Measurements from ENCODE around the gene HAPSTR1. TPM values are rescaled to one million over a fixed set of nuclear protein-coding genes. Genes with fewer than 3 reads are reported as not detected.

HAPSTR1 gene
- polyA plus RNA-seq, 1 of the 3 experiments (the other 2 are of a cell fraction): 7.0 TPM

DNA sequence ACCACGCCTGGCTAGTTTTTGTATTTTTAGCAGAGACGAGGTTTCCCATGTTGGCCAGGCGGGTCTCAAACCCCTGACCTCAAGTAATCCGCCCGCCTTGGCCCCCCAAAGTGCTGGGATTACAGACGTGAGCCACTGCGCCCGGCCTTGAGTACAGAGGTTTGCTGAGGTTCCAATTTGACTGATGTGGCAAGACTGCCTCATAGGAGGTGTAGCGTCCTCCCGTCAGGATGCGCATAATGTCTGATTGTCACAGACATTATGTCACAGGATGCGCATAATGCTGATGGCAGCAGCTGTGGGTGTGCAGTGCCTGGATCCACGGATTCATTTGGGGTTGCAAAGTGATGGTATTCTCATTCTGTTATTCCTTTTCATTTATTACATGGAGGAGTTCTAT, 45.2 kb downstream of the HAPSTR1 start:
- no peak overlapping the region for H3K27ac ChIP-seq (ENCODE audit: low read depth in 2 of 2, low read length in 1 of 2)
- no peak overlapping the region for H3K9ac ChIP-seq
- no peak overlapping the region for H2AFZ ChIP-seq (ENCODE audit: low read depth)
- ChIA-PET POLR2A (no interaction called here), CTCF (interaction anchor here (2.6 to 3.6 kb wide), 2 partner anchors 13 to 35 kb away, joined by 17 to 30 read pairs; no protein-coding TSS in a partner anchor)
- peaks cover 19% of the 10 kb centered on the region for H4K20me1 ChIP-seq (ENCODE audit: insufficient read depth)
- TF ChIP-seq NFIC (IDR thresholded peaks at IDR 0.05; ENCODE audit: borderline replicate concordance): no peak
- no peak for TF ChIP-seq SIN3A (IDR thresholded peaks at IDR 0.05; ENCODE audit: borderline replicate concordance, low read depth, low read length)
- no peak for TF ChIP-seq JUND (IDR thresholded peaks at IDR 0.05)
- H3K4me2 ChIP-seq: no peak overlapping the region
- peaks cover 0 to 5% of the 10 kb centered on the region in 2 experiments for H3K36me3 ChIP-seq (replicated peaks in 1 of 2; ENCODE audit: control insufficient read depth in 1 of 2, insufficient read depth in 2 of 2, low read length in 1 of 2)
- H3K27me3 ChIP-seq (ENCODE audit: insufficient read depth): no peaks in the 10 kb centered on the region
- H3K4me3 ChIP-seq (ENCODE audit: low read depth in 2 of 2, low read length in 1 of 2): no peak overlapping the region
- DNase-seq: no peak
- H3F3A ChIP-seq (replicated peaks; ENCODE audit: insufficient read depth): no peaks in the 10 kb centered on the region
- WGBS (ENCODE audit: low lambda C conversion rate): 96% methylated on average over 12 of the region's 13 CpGs
- H3K79me2 ChIP-seq (ENCODE audit: insufficient read depth): peaks cover 14% of the 10 kb centered on the region; the same call in 1 of the 2 replicates
- H3K9me2 ChIP-seq: no peaks in the 10 kb centered on the region
- H3K4me1 ChIP-seq (ENCODE audit: control insufficient read depth in 1 of 2, insufficient read depth in 2 of 2, low read depth in 1 of 2, low read length in 1 of 2): peaks cover 0 to 10% of the 10 kb centered on the region in 2 experiments; a peak in 2 of 4 replicates
- H3K9me3 ChIP-seq: no peaks in the 10 kb centered on the region

DNA sequence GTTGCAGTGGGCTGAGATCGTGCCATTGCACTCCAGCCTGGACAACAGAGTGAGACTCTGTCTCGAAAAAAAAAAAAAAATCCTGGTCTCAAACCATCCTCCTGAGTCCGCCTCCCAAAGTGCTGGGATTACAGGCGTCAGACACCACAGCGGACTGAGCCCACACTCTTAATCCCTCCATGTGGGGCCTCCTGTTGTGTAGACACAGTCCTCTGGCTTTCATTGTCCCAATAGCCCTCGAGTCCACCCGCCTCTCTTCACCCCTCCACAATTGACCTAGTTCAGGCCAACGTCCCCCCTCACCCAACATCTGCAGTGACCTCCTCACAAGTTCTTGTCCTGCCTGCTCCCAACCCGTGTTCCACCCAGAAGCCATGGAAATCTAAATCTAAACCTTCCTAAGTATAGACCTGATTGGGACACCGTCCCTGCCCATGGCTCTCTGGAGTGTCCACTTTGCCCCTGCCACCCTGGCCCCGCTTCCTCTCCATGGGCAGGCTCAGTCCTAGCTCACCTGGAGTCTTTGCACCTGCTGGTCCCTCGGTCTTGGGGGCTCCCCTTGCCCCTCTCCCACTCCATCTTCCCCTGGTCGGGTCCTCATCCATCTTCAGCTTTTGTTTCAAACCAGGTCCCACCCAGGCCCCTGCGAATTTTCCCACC, 46.7 kb downstream of the HAPSTR1 start:
- Histone ChIP-seq H3K9ac (no peak overlapping the region), H3K36me3 (replicated peaks in 1 of 2; ENCODE audit: control insufficient read depth in 1 of 2, insufficient read depth in 2 of 2, low read length in 1 of 2) (peaks cover 0 to 5% of the 10 kb centered on the region in 2 experiments), H3K4me3 (ENCODE audit: low read depth in 2 of 2, low read length in 1 of 2) (no peak overlapping the region), H3K27ac (ENCODE audit: low read depth in 2 of 2, low read length in 1 of 2) (no peak overlapping the region), H2AFZ (ENCODE audit: low read depth) (no peak overlapping the region), H3K4me2 (no peak overlapping the region), H3K27me3 (ENCODE audit: insufficient read depth) (no peaks in the 10 kb centered on the region), H4K20me1 (ENCODE audit: insufficient read depth) (peaks cover 19% of the 10 kb centered on the region), H3F3A (replicated peaks; ENCODE audit: insufficient read depth) (no peaks in the 10 kb centered on the region), H3K79me2 (ENCODE audit: insufficient read depth) (peaks cover 4% of the 10 kb centered on the region; the same call in 1 of the 2 replicates), H3K4me1 (ENCODE audit: control insufficient read depth in 1 of 2, insufficient read depth in 2 of 2, low read depth in 1 of 2, low read length in 1 of 2) (peaks cover 0 to 10% of the 10 kb centered on the region in 2 experiments; a peak in 2 of 4 replicates), H3K9me3 (no peaks in the 10 kb centered on the region), H3K9me2 (no peaks in the 10 kb centered on the region)
- ChIA-PET POLR2A (no interaction called here), CTCF (interaction anchor here (0.7 to 3.6 kb wide), 36 partner anchors 8 to 1048 kb away, joined by 3 to 30 read pairs (median 4); partner anchors contain the start of genes GRIN2A and HAPSTR1)
- WGBS (ENCODE audit: low lambda C conversion rate): 80% methylated on average over 14 of the region's 14 CpGs
- TF ChIP-seq, protein P1, sequence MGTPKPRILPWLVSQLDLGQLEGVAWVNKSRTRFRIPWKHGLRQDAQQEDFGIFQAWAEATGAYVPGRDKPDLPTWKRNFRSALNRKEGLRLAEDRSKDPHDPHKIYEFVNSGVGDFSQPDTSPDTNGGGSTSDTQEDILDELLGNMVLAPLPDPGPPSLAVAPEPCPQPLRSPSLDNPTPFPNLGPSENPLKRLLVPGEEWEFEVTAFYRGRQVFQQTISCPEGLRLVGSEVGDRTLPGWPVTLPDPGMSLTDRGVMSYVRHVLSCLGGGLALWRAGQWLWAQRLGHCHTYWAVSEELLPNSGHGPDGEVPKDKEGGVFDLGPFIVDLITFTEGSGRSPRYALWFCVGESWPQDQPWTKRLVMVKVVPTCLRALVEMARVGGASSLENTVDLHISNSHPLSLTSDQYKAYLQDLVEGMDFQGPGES (IDR thresholded peaks at IDR 0.05; ENCODE audit: low read depth, low read length): no peak
- TF ChIP-seq, protein P2, sequence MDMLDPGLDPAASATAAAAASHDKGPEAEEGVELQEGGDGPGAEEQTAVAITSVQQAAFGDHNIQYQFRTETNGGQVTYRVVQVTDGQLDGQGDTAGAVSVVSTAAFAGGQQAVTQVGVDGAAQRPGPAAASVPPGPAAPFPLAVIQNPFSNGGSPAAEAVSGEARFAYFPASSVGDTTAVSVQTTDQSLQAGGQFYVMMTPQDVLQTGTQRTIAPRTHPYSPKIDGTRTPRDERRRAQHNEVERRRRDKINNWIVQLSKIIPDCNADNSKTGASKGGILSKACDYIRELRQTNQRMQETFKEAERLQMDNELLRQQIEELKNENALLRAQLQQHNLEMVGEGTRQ (IDR thresholded peaks at IDR 0.05; ENCODE audit: borderline replicate concordance, low read depth, low read length): no peak
- TF ChIP-seq, protein P3, sequence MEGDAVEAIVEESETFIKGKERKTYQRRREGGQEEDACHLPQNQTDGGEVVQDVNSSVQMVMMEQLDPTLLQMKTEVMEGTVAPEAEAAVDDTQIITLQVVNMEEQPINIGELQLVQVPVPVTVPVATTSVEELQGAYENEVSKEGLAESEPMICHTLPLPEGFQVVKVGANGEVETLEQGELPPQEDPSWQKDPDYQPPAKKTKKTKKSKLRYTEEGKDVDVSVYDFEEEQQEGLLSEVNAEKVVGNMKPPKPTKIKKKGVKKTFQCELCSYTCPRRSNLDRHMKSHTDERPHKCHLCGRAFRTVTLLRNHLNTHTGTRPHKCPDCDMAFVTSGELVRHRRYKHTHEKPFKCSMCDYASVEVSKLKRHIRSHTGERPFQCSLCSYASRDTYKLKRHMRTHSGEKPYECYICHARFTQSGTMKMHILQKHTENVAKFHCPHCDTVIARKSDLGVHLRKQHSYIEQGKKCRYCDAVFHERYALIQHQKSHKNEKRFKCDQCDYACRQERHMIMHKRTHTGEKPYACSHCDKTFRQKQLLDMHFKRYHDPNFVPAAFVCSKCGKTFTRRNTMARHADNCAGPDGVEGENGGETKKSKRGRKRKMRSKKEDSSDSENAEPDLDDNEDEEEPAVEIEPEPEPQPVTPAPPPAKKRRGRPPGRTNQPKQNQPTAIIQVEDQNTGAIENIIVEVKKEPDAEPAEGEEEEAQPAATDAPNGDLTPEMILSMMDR (IDR thresholded peaks at IDR 0.05): no peak
- TF ChIP-seq FOXJ3 (CRISPR knock-in tag; IDR thresholded peaks at IDR 0.05): no peak
- no peak for TF ChIP-seq RAD21 (IDR thresholded peaks at IDR 0.05; ENCODE audit: low read length)
- no peak for TF ChIP-seq MXI1 (IDR thresholded peaks at IDR 0.05; ENCODE audit: low read depth, low read length)
- no peak for DNase-seq
